ENCODE measurements around the gene LRRC10B.

The LRRC10B gene

GRCh38 chr11:61533039-61533375 is 24.5 kb downstream of the LRRC10B start:
- DNase-seq, result no peak

GRCh38 chr11:61533401-61533800 is 24.9 kb downstream of the LRRC10B start:
- DNase-seq, result no peak

GRCh38 chr11:61534025-61534932 is 25.7 kb downstream of the LRRC10B start:
- DNase-seq, result no peak

GRCh38 chr11:61534933-61535839 is 26.6 kb downstream of the LRRC10B start:
- no peak for DNase-seq

GRCh38 chr11:61535998-61536675 is 27.6 kb downstream of the LRRC10B start:
- DNase-seq, result no peak

- DNase-seq, result no peak
Observed at GRCh38 chr11:61536676-61537270, 28.2 kb downstream of the LRRC10B start.

- DNase-seq, result no peak
Observed at GRCh38 chr11:61537326-61537725, 28.8 kb downstream of the LRRC10B start.

- DNase-seq, result no peak
Observed at GRCh38 chr11:61538636-61538961, 30.1 kb downstream of the LRRC10B start.

GRCh38 chr11:61539006-61539405 is 30.5 kb downstream of the LRRC10B start:
- DNase-seq, result no peak

GRCh38 chr11:61539831-61540357 is 31.3 kb downstream of the LRRC10B start:
- no peak for DNase-seq

- DNase-seq, result no peak
Observed at GRCh38 chr11:61540528-61540927, 32.0 kb downstream of the LRRC10B start.

- no peak for DNase-seq
Observed at GRCh38 chr11:61541598-61541997, 33.0 kb downstream of the LRRC10B start.

- no peak for DNase-seq
Observed at GRCh38 chr11:61542024-61542461, 33.5 kb downstream of the LRRC10B start.

- no peak for DNase-seq
Observed at GRCh38 chr11:61542705-61543104, 34.2 kb downstream of the LRRC10B start.

- DNase-seq, result no peak
Observed at GRCh38 chr11:61543606-61544306, 35.2 kb downstream of the LRRC10B start.

GRCh38 chr11:61544466-61544865 is 35.9 kb downstream of the LRRC10B start:
- DNase-seq, result no peak

- no peak for DNase-seq
Observed at GRCh38 chr11:61545341-61545740, 36.8 kb downstream of the LRRC10B start.

GRCh38 chr11:61545921-61546320 is 37.4 kb downstream of the LRRC10B start:
- DNase-seq, result no peak

- DNase-seq, result no peak
Observed at GRCh38 chr11:61546663-61547062, 38.1 kb downstream of the LRRC10B start.

GRCh38 chr11:61547246-61547645 is 38.7 kb downstream of the LRRC10B start:
- no peak for DNase-seq

GRCh38 chr11:61549177-61549576 is 40.6 kb downstream of the LRRC10B start:
- no peak for DNase-seq

Measured in CD4-positive, alpha-beta T cell treated with Interleukin-12 subunit alpha and Interleukin-12 subunit beta, for 1 hour (primary cell).